GM21381 (cell line): ENCODE measurements around the gene PPP1R27.
"Not testable (repeated sequence)": the region's sequence is repeated elsewhere in the genome, so short reads cannot be mapped to it uniquely, and the experiment has no call there.

ENCODE experiments used
- ATAC-seq: cut with Tn5 transposase; IDR thresholded peaks from one replicate; pipeline ENCODE4 v1.9.1; 2021; ENCODE audit warnings: mild to moderate bottlenecking, moderate library complexity; ENCODE audit not compliant: unreplicated experiment

PPP1R27 gene

DNA sequence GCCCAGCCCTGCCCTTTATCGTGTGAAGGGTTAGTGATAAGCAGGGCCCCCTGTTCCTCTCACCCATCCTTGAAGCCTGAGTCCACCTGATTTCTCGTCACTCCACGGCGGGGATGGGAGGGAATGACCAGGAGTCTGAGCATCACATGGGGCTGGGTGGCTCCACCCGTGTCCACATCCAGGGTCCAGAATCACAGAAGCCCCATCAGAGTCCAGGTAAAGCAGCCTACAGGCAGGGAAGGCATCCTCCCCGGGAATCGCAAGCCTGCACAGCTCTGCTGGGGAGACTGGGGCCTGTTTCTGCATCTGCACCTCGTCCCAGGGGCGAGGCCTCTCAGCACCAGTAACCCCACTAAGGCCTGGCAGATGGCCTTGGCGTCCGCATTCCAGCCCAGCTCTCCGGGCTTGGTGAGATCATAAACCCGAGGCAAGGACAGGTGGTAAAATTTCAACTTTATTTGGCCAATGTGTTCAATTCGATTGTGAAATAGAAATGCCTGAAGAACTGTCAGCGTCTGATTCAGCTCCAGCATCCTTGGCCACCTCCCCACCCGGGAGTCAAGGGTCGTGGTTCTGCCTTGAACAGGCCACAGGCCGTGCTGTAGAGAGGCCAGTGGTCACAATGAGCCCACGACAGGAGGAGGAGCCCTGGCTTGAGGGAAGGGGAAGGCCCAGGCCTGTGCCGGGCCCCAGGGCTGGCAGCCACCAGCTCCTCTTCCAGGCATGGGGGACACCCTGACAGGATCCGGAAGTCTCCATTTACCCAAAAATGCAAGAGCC is 8.1 kb upstream of the PPP1R27 start:
- ATAC-seq: no peak

DNA sequence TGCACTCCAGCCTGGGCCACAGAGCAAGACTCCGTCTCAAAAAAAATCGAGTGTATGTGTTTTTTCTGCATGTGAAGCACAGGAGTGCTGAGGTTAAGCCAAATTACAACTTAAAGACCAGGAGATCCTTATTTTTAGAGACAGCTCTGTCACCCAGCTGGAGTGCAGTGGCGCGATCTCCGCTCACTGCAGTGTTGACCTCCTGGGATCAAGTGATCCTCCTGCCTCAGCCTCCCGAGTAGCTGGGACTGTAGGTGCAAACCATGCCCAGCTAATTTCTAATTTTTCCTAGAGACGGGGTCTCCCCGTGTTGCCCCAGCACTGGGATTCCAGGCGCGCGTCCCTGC is 7.5 kb upstream of the PPP1R27 start:
- ATAC-seq: no peak

DNA sequence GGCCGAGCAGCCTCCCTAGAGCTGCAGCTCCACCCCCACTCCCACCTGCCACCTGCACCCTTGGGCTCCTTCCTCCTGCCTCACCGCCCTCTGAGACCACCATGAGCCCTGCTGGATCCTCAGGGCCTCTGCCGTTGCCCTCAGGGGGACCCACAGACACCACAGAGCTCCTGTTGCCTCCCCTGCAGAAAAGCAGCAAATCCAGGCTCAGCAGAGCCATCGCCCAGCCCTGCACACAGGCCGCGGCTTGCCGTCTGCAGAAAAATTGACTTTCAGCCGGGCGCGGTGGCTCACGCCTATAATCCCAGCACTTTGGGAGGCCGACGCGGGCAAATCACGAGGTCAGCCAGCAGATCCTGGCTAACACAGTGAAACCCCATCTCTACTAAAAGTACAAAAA is 7.0 kb upstream of the PPP1R27 start:
- ATAC-seq: no peak

DNA sequence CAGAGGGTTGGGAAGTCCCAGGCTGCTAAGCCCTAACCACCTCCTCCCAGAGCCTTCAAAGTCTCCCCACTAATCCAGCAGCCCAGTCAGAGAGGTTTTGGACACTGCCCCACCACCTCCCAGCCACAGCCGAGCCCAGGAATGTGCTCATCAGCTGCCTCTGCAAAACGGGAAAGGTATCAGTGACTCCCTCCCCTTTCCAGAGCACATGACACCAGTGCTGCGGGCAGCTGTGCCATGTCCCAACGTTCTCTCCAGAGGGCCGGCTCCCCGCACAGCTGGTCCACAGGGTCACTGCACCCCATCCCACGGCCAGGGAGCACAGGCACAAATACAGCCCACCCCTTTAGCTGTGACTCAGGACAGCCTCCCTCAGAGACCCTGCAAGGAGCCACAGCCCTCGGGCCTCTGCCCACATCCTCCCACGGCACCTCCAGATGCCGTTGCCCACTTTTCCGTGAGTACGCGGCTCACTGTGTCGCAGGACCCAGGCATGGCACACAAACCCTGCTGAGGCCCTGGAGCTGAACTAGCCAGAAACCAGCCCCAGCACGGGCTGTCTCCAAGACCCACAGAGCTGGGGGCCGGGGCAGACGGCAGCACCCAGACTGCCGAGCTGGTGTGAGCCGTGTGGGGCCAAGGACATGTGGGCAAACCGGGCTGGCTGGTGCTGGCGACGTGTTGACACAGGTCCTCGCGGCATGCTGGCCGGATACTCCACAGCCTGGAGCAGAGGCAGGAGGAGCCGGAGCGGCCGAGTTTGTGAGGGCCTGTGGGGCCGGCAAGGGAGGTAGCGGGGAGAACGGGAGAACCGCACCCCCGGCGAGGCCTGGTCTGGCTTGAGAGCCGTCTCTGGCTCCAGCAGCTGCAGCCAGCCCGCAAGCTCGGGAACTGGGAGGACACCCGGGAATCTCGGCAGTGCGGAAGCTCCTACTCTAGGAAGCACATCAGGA is 6.3 kb upstream of the PPP1R27 start:
- no peak for ATAC-seq

DNA sequence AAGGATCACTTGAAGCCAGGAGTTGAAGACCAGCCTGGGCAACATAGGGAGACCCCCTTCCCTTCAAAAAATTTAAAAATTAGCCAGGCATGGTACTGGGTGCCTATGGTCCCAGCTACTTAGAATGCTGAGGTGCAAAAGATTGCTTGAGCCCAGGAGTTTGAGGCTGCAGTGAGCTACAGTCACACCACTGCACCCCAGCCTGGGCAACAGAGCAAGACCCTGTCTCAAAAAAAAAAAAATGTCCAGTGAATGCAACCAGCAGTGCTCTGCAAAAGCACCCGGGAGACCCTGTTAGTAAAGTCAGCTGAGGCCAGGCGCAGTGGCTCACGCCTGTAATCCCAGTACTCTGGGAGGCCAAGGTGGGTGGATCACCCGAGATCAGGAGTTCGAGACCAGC is 5.2 kb upstream of the PPP1R27 start:
- ATAC-seq: not testable (repeated sequence)

DNA sequence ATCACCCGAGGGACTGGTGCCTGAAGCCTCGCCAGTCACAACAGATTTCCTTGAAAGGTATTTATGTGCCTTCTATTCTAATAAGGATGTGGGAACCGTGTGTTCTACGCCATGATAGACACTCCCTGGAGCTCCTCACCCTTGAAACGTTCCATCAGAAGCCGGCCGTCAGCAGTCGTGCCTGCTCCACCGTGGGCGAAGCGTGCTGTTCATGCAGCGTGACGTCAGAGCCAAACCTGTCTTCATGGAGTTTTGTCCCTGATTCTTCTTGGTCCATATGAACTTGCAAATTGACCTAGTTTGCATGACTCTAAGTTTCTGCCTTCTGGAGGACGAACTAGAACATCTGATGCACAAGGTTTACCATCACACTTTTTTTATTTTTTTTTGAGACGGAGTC is 4.5 kb upstream of the PPP1R27 start:
- ATAC-seq: no peak

DNA sequence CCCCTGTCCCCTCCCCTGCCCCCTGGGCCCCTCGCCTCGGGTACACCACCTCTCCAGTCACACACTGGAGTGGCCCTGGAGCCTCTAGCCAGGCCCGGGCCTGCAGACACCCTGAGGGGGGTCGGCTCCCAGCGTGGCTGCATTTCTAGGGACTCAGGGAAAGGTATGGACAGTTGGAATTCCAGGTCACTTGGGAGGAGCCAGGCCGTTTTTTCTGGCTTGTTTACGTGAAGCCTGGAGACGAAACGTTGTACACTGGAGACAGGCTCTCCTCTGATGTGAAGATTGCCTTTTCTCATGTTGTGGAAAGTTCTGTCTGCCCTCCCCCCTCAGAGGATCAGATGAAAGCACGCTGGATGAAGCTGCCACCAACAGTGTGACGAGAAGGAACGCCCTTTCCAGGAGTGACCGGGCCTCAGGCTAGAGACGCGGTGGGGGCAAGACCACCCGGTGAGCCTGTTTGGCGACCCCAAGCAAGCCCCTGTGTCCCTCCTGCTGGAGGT is 4.0 kb upstream of the PPP1R27 start:
- no peak for ATAC-seq

DNA sequence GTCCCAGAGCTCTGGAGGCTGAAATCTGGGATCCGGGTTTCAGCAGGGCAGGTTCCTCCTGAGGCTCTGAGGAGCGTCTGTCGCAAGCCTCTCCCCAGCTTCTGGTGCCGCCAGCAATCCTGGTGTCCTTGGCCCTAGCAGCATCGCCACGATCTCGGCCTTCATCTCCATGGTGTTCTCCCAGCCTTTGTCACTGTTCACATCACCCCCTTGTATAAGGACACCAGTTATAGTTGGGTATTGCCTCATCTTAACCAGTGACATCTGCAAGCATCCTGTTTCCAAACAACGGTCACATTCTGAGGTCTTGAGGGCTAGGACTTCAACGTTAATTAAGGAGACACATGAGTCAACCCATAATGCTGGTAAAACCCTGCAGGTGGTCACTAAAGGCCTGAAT is 2.8 kb upstream of the PPP1R27 start:
- no peak for ATAC-seq

DNA sequence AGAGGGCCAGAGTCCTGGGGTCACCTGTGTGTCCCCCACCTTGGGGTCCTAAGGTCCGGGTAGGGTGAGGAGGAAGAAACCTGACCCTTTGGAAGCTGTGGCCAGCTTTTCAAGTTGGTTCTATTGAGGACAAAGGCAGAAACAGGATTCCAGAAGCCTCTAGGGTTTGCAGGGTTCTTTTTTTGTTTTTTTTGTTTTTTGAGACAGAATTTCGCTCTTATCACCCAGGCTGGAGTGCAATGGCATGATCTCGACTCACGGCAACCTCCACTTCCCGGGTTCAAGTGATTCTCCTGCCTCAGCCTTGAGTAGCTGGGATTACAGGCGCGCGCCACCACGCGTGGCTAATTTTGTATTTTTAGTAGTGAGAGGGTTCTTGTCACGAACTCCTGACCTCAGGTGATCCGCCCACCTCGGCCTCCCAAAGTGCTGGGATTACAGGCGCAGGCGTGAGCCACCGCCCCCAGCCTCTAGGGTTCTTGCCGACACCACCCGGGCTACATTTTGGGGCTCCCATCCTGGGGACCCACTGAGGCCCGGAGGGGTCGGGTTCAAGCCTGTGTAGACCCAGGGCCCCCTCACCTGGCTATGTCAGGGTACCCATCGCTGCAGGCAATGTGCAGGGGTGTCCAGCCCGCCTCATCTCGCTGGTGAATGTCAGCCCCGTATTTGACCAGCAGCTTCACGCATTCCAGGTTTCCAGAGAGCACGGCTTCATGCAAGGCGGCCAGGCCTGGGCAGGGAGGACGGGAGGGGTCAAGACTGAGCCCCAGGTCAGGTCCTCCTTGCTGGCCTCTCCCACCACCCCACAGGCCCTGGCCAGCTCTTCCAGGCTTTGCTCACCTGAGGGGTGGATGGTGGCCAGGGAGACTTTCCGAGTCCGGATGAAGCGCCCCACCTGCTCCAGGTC is 674 bp downstream of the PPP1R27 start:
- ATAC-seq: no peak

DNA sequence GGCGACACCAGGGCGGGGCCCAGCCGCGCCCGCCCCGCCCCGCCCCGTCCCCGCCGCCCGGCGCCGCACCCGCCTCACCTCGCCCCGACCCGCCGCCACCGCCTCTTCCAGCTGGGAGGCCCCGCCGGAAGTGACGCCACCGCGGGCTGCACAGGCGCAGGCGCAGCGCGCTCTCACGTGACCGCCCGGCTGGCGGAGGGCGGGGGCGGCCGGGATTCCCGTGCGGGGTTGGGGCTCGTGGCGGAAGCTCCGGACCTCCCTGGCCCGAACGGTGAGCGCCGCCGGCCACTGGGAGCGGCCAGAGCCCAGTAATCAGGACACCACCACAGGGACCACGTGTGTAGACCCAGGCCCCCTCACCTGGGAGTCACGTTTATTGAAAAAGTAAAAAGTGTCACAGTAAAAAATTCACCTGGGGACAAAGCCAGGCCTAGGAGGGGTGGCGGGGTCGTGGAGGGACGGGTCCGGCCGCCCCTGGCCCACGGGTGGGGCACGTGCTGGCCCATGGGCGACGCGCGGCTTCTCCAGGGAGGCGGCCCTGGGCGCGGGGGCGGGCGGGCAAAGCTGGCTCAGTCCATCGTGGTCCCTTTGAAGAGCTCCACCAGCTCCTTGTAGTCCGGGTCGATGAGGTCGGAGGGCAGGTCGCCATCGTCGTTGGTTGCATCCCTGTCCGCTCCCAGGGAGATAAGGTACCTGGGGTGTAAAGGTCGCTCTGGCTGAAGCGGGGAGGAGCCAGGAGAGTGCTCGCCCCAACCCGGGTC is 1.5 kb downstream of the PPP1R27 start, which contains the start of gene MCRIP1:
Gene MCRIP1 (minus strand): TSS at position 132 of the 761 bp plus-strand sequence. CDS start 8,785 bp downstream, outside the sequence.
- ATAC-seq: peak; percentile 74

DNA sequence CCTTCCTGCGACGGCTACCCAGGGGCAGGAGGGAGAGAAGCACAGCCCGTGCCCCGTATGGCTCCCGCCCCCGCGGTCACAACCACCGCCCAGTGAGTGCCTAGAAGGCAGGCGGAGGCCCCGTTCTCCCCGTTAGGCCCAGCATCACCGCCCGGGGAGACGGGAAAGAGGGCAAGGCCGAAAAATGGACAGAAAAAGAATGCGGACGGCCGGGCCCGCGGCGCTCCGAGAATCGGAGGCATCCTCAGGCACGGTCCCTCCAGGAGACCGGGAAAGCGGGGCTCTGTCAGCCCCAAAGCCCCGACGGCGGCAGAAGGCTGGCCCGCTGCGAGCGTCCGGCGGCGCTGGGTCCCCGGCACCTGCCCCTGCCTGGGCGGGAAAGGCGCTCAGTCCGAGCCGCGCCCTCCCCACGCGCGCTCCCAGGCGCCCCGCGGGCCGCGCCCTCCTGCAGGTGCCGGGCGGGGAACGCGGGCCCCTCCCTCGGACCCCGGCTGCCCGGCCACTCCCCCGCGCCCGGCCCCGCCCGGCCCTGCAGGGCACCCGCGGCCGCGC is 2.2 kb downstream of the PPP1R27 start:
- peak; percentile 10 for ATAC-seq

DNA sequence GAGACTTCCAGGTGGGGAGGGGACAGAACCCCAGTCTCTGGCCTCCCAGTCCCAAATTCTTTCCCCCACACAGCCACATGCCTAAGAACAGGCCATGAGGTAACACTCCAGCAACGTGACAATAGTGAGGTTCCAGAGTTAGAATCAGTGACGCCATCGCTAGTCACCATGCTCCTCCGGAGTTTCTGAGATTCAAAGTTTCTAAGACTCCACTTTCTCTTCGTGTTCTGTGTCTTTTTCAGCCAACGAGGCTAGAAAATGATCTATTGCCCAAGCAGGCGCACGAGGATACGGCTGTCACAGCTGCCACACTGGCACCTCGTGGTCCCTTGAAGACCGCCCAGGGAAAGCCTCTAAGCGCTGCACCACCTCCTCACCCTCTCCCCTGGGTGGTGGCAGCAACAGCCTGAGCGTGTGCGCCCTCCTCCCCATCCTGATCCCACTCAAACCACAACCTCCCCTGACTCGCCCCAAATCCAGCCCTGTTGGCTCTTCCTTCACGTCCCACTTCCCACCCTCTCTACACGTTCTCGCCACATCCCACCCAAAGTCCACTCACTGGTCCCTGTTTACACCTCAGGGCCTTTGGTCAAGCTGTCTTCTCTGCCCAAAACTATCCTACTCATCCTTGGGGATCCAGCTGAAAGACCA is 2.8 kb downstream of the PPP1R27 start:
- ATAC-seq: no peak

DNA sequence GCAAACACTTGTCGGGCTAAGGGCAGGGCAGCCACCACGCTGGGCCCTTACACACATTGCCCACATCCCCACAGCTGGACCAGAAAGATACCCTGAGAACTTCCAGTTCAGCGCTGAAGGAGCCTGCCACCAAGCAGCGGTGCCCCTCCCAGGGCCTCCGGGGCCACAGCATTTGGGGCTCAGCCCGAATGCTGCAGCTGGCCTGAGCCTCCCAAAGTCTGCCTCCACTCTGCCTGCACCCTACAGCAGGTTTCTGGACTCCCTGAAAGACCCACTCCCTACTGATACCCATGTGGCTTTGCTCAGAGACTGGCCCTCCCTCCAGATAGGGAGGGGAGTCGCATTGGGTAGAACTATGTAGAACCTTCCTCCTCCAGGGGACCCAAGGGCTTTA is 3.3 kb downstream of the PPP1R27 start:
- ATAC-seq: no peak

DNA sequence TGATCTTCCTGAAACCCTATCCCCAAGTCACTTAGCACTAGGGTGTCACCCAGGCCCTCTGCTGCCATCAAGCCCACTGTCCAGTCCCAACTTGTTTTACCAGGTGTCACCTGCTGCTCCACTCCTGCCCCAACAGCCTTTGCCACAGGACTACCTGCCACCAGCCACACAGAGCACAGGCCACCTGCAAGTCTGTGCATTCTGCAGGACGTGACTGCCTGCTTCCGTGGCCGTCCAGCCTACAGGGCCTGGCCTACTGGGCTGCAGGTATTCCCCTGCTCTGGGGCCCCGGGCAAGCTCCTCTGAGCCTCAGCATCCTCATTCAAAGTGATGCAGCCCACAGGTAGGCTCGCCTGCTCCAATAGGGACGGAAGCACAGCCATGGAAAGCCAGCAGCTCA is 5.0 kb downstream of the PPP1R27 start:
- ATAC-seq: no peak

DNA sequence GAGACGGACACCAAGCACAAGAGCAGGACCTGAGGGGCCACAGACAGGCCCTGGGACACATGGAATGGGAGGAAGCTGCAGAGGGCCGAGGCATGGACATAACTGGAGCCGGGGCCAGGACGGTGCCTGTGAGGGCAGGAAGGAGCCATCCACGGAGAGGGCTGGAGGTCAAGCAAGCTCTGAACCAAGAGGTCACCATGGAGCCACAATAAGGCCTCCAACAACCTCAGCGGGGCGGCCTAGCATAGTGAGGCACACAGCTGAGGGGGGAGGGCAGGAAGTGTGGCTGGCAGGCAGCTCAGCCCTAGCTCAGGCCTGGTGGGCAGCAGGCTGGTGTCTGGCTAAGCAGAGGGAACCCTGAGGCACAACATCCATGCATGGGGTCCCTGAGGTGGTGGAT is 6.2 kb downstream of the PPP1R27 start:
- ATAC-seq: no peak

DNA sequence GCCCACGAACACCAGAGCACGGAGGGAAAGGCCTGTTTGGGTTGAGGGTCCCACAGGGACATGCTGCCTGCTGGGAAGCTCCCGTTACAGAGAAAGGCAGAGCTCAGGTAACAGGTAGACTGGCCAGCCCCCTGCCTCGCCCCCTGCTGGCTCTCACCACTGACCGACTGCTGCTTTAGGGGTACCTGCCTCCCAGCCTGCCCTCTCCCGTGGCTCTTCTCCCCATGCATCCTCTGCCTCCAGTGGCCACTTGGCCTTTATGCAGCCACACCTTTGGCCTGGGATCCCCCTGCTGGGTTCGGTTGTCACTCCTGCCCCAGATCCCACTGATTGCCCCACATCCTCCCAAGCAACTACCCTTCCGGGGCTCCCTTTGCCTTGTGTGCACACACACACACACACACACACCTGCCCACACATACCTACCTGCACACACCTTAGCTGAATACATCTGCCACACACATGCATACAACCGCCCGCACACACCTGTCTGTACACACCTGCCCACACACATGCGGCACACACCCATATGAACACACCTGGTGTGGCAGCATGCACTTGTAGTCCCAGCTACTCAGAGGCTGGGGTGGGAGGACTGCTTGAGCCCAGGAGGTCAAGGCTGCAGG is 8.9 kb downstream of the PPP1R27 start:
- ATAC-seq: no peak

DNA sequence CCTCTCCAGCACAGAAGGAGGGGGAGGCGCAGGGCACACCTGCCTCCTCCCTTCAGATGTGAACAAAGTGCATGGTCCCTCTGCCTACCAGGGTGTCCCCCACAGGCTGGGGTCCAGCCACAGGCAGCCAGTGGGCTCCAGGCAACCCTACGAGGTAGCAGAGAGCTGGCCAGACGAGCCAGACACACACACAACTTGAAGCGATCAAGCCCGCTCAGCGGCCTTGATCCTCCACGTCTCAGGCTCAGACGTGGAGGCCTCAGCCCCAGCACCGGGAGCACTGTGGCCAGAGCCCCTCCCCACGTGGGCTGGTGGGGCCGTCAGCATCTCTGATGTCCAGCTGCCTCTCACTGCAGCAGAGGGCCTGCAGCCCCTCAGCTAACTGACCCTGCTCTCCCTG is 10.3 kb downstream of the PPP1R27 start:
- no peak for ATAC-seq

DNA sequence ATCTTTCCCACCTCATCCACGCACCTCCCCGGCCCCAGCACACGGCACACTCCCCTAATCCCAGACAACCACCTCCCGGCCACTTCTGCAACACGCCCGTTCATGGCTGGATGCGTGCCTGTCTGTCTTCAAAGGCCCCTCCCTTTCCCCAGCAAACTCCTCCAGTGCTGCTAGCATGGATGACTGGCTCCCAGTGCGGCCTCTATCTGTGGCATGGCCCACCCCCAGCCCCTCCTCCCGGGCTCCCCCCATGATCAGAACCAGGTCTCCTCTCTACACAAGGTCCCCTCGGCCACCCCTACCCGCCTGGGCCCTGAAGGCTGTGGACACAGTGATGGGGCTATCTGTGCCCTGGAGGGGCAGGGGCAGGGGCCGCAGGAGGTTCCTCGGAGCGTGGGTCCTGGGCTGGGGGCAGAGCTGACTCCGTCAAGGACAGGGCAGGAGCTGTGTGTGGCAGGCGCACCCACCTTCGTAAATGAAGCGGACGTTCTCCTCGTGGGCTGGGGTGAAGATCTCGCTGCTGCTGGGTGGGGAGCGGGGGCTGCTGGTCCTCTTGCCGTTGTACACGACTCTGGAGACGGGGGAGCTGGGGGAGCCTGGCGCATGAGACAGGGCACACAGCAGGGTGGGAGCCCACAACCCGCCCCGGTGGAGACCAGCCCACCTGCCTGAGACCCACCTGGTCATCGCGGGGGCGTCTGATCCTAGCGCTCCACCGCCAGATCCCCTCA is 10.9 kb downstream of the PPP1R27 start:
- ATAC-seq: no peak
